HTR-8/SVneo (cell line): ENCODE measurements around the gene RECK.

Experiments used
- DNase-seq: peaks from one replicate; pipeline ENCODE4 v3.0.0; 2011; ENCODE audit warnings: low spot score, mixed read lengths; ENCODE audit not compliant: insufficient read length
- FAIRE-seq: peaks from 2 replicates; lab custom pipeline; 2011; peaks lifted over from hg19 to GRCh38; lab: Jason Lieb, UNC

Gene RECK

DNA sequence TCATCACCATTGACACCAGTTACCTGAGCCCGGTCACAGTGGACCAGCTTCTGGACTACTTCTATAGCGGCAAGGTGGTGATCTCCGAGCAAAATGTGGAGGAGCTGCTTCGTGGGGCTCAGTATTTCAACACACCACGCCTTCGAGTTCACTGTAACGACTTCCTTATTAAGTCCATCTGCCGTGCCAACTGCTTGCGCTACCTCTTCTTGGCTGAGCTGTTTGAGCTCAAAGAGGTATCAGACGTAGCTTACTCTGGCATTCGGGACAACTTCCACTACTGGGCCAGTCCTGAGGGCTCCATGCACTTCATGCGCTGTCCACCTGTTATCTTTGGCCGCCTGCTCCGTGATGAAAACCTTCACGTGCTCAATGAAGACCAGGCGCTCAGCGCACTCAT, 133.0 kb downstream of the RECK start:
- DNase-seq: no peak
- FAIRE-seq: no peak

GRCh38 chr9:36170531-36170930, 133.8 kb downstream of the RECK start:
- FAIRE-seq (no peak), DNase-seq (no peak)

- no peak for FAIRE-seq
- DNase-seq: no peak
These were observed 137.1 kb downstream of the RECK start for GRCh38 chr9:36173861-36174260.
